HepG2 (cell line): Measurements from ENCODE around the gene ZG16. TPM values are rescaled to one million over a fixed set of nuclear protein-coding genes. Genes with fewer than 3 reads are reported as not detected.

ENCODE experiments used
- ATAC-seq: fragments of 200-7000 bp; cut with Tn5 transposase; 3 replicates; pipeline ENCODE4 v1.9.1; 2020; ENCODE audit warnings: mild to moderate bottlenecking, moderate library complexity
- BruUV-seq: library from RNA; stranded (reverse); fragments of 400-500 nt; replicated peaks from 2 replicates; lab custom pipeline; 2021; lab: Mats Ljungman, UMichigan
- CTCF ChIA-PET: fragments of 300-600 bp; formaldehyde crosslinking; extraction: SDS; loops from one replicate; lab custom pipeline; 2021; ENCODE audit warnings: low total read pairs, inconsistent platforms, low intra/inter-chr PET ratio; lab: Yijun Ruan, JAX
- POLR2A ChIA-PET: fragments of 350-600 bp; sonication (Branson Sonifier 250); formaldehyde crosslinking; loops from one replicate; lab custom pipeline; 2020; ENCODE audit warnings: antibody characterized with exemption, inconsistent platforms; lab: Yijun Ruan, JAX
- DNase-seq: peaks from one replicate; pipeline ENCODE4 v3.0.0-alpha.2; 2015; ENCODE audit warnings: low spot score
- FAIRE-seq: peaks from 3 replicates; lab custom pipeline; 2011; peaks lifted over from hg19 to GRCh38; lab: Jason Lieb, UNC
- H2AFZ ChIP-seq: one replicate; pipeline ENCODE4 v1.6.1; 2011; ENCODE audit warnings: low read length, inconsistent platforms
- H3K27ac ChIP-seq: fragments of 300-600 bp; 3 replicates; pipeline ENCODE4 v1.8.0; 2011; ENCODE audit warnings: mixed run types, mild to moderate bottlenecking, mixed read lengths, low read length, inconsistent platforms; ENCODE audit not compliant: insufficient read depth; ENCODE audit errors: extremely low read length
- H3K27me3 ChIP-seq, 2 experiments: fragments of 200-600 bp in 1 of 2; 2 replicates in 1 of 2; 3 replicates in 1 of 2; pipeline versions ENCODE4 v1.6.0 to v1.8.0; 2011; ENCODE audit warnings: low read length in 2 of 2, mild to moderate bottlenecking in 2 of 2, moderate library complexity in 2 of 2, inconsistent platforms in 1 of 2; ENCODE audit not compliant: insufficient read depth in 2 of 2, control insufficient read depth in 1 of 2
- H3K36me3 ChIP-seq, 2 experiments: fragments of 200-600 bp in 1 of 2; replicated peaks in 1 of 2; 2 replicates in 1 of 2; 3 replicates in 1 of 2; pipeline versions ENCODE4 v1.5.1 to v1.8.0; 2011; ENCODE audit warnings: low read length in 2 of 2, inconsistent platforms in 1 of 2; ENCODE audit not compliant: insufficient read depth in 2 of 2, control insufficient read depth in 1 of 2
- H3K4me1 ChIP-seq: 2 replicates; pipeline ENCODE4 v1.5.1; 2012; ENCODE audit warnings: low read length, inconsistent platforms; ENCODE audit not compliant: insufficient read depth
- H3K4me2 ChIP-seq: 2 replicates; pipeline ENCODE4 v1.6.0; 2011; ENCODE audit warnings: low read depth, low read length, inconsistent platforms
- H3K4me3 ChIP-seq, 3 experiments: fragments of 200-600 bp in 1 of 3; sonication (generic), shearing (Covaris generic) in 1 of 3; replicated peaks in 1 of 3; 2 replicates each; pipeline ENCODE4 v1.5.1; 2011 to 2016; ENCODE audit warnings: low read length in 3 of 3, inconsistent platforms in 2 of 3, low read depth in 2 of 3, mild to moderate bottlenecking in 2 of 3, control low read depth in 1 of 3, mixed read lengths in 1 of 3; ENCODE audit not compliant: insufficient read depth in 1 of 3
- H3K79me2 ChIP-seq: one replicate; pipeline ENCODE4 v1.6.1; 2011; ENCODE audit warnings: low read length, inconsistent platforms; ENCODE audit not compliant: insufficient read depth
- H3K9ac ChIP-seq: 2 replicates; pipeline ENCODE4 v1.6.0; 2011; ENCODE audit warnings: mild to moderate bottlenecking, low read depth, low read length, inconsistent platforms; ENCODE audit not compliant: insufficient read depth
- H3K9me3 ChIP-seq: 2 replicates; pipeline ENCODE4 v1.5.1; 2012; ENCODE audit warnings: mild to moderate bottlenecking, low read length
- H4K20me1 ChIP-seq: 2 replicates; pipeline ENCODE4 v1.6.0; 2011; ENCODE audit warnings: inconsistent platforms, mild to moderate bottlenecking, low read length, moderate library complexity; ENCODE audit not compliant: insufficient read depth
- ARNT ChIP-seq: fragments of 450-650 bp; IDR thresholded peaks from 2 replicates; pipeline ENCODE4 v1.6.1; 2017
- BCL6 ChIP-seq: IDR thresholded peaks from 2 replicates; pipeline ENCODE4 v1.6.1; 2016; ENCODE audit warnings: missing genetic modification reagents, missing compliant biosample characterization
- CREM ChIP-seq, 2 experiments: sonication (generic) in 1 of 2; formaldehyde crosslinking in 1 of 2; IDR thresholded peaks; 2 replicates each; pipeline versions ENCODE4 v1.4.0 to v1.6.1; 2016 to 2020; ENCODE audit warnings: antibody characterized with exemption in 1 of 2, mild to moderate bottlenecking in 1 of 2, missing genetic modification reagents in 1 of 2
- EED ChIP-seq: sonication (generic); formaldehyde crosslinking; IDR thresholded peaks from 2 replicates; pipeline ENCODE4 v1.5.0; 2020; ENCODE audit warnings: mild to moderate bottlenecking, missing genetic modification reagents
- HCFC1 ChIP-seq: fragments of 150-350 bp; IDR thresholded peaks from 2 replicates; pipeline ENCODE4 v1.6.1; 2014; ENCODE audit warnings: low read depth, low read length
- HDAC6 ChIP-seq: fragments of 200-600 bp; sonication (generic); IDR thresholded peaks from 2 replicates; pipeline ENCODE4 v1.7.0; 2017; ENCODE audit warnings: mild to moderate bottlenecking, antibody characterized with exemption, low read length, low read depth
- KLF12 ChIP-seq: sonication (generic); formaldehyde crosslinking; IDR thresholded peaks from 2 replicates; pipeline ENCODE4 v1.4.0; 2020; ENCODE audit warnings: missing genetic modification reagents, borderline replicate concordance
- NFE2 ChIP-seq: sonication (generic); formaldehyde crosslinking; IDR thresholded peaks from 2 replicates; pipeline ENCODE4 v1.4.0; 2020; ENCODE audit warnings: missing genetic modification reagents
- NFIC ChIP-seq: IDR thresholded peaks from 2 replicates; pipeline ENCODE4 v1.6.1; 2012; ENCODE audit warnings: mild to moderate bottlenecking, low read length, inconsistent platforms
- PPARG ChIP-seq: conservative IDR thresholded peaks from 2 replicates; pipeline ENCODE4 v1.6.1; 2016; ENCODE audit warnings: missing biosample characterization, missing genetic modification reagents
- SMYD3 ChIP-seq: sonication (generic); formaldehyde crosslinking; IDR thresholded peaks from 2 replicates; pipeline ENCODE4 v1.8.1; 2023; ENCODE audit warnings: mild to moderate bottlenecking, missing genetic modification reagents
- TBL1XR1 ChIP-seq: fragments of 150-350 bp; IDR thresholded peaks from 2 replicates; pipeline ENCODE4 v1.6.1; 2014; ENCODE audit warnings: borderline replicate concordance, low read length; ENCODE audit not compliant: partially characterized antibody
- ZNF260 ChIP-seq: sonication (generic); formaldehyde crosslinking; IDR thresholded peaks from 2 replicates; pipeline ENCODE4 v1.4.0; 2020; ENCODE audit warnings: missing genetic modification reagents, low read depth, mild to moderate bottlenecking, borderline replicate concordance
- ZNF543 ChIP-seq: sonication (generic); formaldehyde crosslinking; IDR thresholded peaks from 2 replicates; pipeline ENCODE4 v1.4.0; 2020; ENCODE audit warnings: mild to moderate bottlenecking, missing genetic modification reagents
- ZNF558 ChIP-seq: sonication (generic); formaldehyde crosslinking; IDR thresholded peaks from 2 replicates; pipeline ENCODE4 v1.9.0; 2022; ENCODE audit warnings: mild to moderate bottlenecking, missing genetic modification reagents, borderline replicate concordance
- WGBS: methylation state at CpG from one replicate; pipeline ENCODE4 v1.1.6; 2017; ENCODE audit warnings: low lambda C conversion rate; 5-methylcytosine and 5-hydroxymethylcytosine counted together
- in situ Hi-C: cut with HindIII; loops from 2 replicates; pipeline ENCODE4 v1.10.0; 2017; ENCODE audit warnings: low pct_unique_long_range_greater_than_20kb; ENCODE audit not compliant: extremely low pct_ligation_motif_present
- intact Hi-C: fragments of 100-400 bp; cut with micrococcal nuclease; formaldehyde crosslinking; loops from one replicate; pipeline ENCODE4 v1.10.0; 2022; ENCODE audit not compliant: unreplicated experiment
- polyA plus RNA-seq, 8 experiments: library from polyadenylated mRNA; depleted of rRNA in 3 of 8; stranded (reverse) in 7 of 8; unstranded in 1 of 8; fragments of >200 nt; fragmentation: Illumina TruSeq in 4 of 8; extraction: Trizol in 4 of 8; gene quantifications; 2 replicates each; pipeline versions ENCODE4 v1.2.1 to v1.2.3, GENCODE V29; 2011 to 2016; ENCODE audit warnings: low read depth in 4 of 8, missing spikeins in 1 of 8, mixed read lengths in 1 of 8; ENCODE audit not compliant: insufficient read depth in 1 of 8
- total RNA-seq, 5 experiments: library from RNA; depleted of rRNA; stranded (reverse); fragments of >200 nt; fragmentation: Illumina TruSeq; extraction: Trizol; gene quantifications; 2 replicates each; pipeline ENCODE4 v1.2.3, GENCODE V29; 2016; ENCODE audit warnings: low read depth in 1 of 5
- TF ChIP-seq, protein P1 (sequence below): sonication (generic); formaldehyde crosslinking; IDR thresholded peaks from 2 replicates; pipeline ENCODE4 v1.4.0; 2020; ENCODE audit warnings: missing genetic modification reagents, mild to moderate bottlenecking, borderline replicate concordance

Gene ZG16
- total and polyA plus RNA-seq, 2 of the 13 experiments (the other 11 are each of a cell fraction or from before 2014, with no cell fraction given) = 0.04 to 0.07 TPM

DNA sequence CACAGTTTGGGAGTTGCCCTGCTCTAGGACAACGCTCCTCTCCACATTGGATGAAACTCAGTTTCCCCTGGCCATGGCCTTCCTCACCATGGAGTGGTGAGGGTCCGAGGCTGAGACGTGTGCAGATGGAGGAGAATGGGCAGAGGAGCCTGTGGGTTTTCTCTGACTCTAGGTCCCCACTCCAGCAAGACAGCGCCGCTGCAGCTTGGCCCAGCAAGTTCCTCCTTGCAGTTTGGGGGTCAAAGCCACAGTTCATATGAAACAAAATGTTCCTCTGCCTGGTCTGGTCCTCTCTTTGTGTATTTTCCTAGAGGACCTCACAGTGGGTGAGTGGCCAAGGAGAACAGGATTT is 34.6 kb upstream of the ZG16 start:
- ChIA-PET POLR2A (no interaction called here), CTCF (no interaction called here)
- WGBS = 56% methylated on average over 5 of the region's 5 CpGs
- intact Hi-C loops = no loop called here
- H4K20me1 ChIP-seq = no peaks in the 10 kb centered on the region
- H3K27me3 ChIP-seq = peaks cover 0 to 11% of the 10 kb centered on the region in 2 experiments; a peak in 3 of 5 replicates
- in situ Hi-C loops = no loop called here
- no peak overlapping the region for H2AFZ ChIP-seq
- TF ChIP-seq NFE2 (CRISPR knock-in tag) (no peak), HCFC1 (no peak), PPARG (CRISPR knock-in tag) (no peak), BCL6 (CRISPR knock-in tag) (no peak), SMYD3 (CRISPR knock-in tag) (no peak), EED (CRISPR knock-in tag) (no peak), ZNF260 (CRISPR knock-in tag) (no peak), ZNF543 (CRISPR knock-in tag) (no peak), TBL1XR1 (no peak), CREM (IDR thresholded peaks at IDR 0.05) (no peak), CREM (CRISPR knock-in tag; IDR thresholded peaks at IDR 0.05) (no peak), HDAC6 (no peak), ZNF558 (no peak), KLF12 (CRISPR knock-in tag) (no peak), ARNT (no peak), NFIC (no peak)
- TF ChIP-seq, protein P1, sequence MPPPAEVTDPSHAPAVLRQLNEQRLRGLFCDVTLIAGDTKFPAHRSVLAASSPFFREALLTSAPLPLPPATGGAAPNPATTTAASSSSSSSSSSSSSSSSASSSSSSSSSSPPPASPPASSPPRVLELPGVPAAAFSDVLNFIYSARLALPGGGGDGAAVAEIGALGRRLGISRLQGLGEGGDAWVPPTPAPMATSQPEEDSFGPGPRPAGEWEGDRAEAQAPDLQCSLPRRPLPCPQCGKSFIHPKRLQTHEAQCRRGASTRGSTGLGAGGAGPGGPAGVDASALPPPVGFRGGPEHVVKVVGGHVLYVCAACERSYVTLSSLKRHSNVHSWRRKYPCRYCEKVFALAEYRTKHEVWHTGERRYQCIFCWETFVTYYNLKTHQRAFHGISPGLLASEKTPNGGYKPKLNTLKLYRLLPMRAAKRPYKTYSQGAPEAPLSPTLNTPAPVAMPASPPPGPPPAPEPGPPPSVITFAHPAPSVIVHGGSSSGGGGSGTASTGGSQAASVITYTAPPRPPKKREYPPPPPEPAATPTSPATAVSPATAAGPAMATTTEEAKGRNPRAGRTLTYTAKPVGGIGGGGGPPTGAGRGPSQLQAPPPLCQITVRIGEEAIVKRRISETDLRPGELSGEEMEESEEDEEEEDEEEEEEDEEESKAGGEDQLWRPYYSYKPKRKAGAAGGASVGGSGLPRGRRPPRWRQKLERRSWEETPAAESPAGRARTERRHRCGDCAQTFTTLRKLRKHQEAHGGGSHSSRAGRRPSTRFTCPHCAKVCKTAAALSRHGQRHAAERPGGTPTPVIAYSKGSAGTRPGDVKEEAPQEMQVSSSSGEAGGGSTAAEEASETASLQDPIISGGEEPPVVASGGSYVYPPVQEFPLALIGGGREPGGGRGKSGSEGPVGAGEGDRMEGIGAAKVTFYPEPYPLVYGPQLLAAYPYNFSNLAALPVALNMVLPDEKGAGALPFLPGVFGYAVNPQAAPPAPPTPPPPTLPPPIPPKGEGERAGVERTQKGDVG (CRISPR knock-in tag) = no peak
- DNase-seq (no peak), ATAC-seq (no peak), FAIRE-seq (no peak)
- H3K9me3 ChIP-seq = no peaks in the 10 kb centered on the region
- H3K27ac ChIP-seq = no peak overlapping the region
- no TSS peak for BruUV-seq
- no peak overlapping the region for H3K4me2 ChIP-seq
- no peak overlapping the region for H3K4me3 ChIP-seq
- no peak overlapping the region for H3K9ac ChIP-seq
- no peaks in the 10 kb centered on the region for H3K79me2 ChIP-seq
- H3K4me1 ChIP-seq = peaks cover 44% of the 10 kb centered on the region
- no peaks in the 10 kb centered on the region for H3K36me3 ChIP-seq
